Measurements from ENCODE around the gene NDUFA6. TPM values are rescaled to one million over a fixed set of nuclear protein-coding genes. Genes with fewer than 3 reads are reported as not detected.
"Not testable (repeated sequence)": the region's sequence is repeated elsewhere in the genome, so short reads cannot be mapped to it uniquely, and the experiment has no call there.

Gene NDUFA6
- total RNA-seq, 1 experiment from 2014 or later: 119 TPM

GRCh38 chr22:42074132-42074811, 16.3 kb downstream of the NDUFA6 start, which contains the start of gene PHETA2:
TSS of gene PHETA2 (plus strand) at chr22:42074248. CDS start at chr22:42077294, 3,046 bp downstream.
- peaks cover 23% of the 10 kb centered on the region for H3K36me3 Mint-ChIP-seq (ENCODE audit: insufficient read depth, unreplicated experiment)
- ChIA-PET CTCF (no interaction called here), POLR2A (no interaction called here)
- H3K36me3 ChIP-seq (ENCODE audit: control insufficient read depth, insufficient read depth, low read length): peaks cover 1% of the 10 kb centered on the region; the same call in 1 of the 2 replicates
- intact Hi-C loops (cut with micrococcal nuclease; ENCODE audit: unreplicated experiment): loop anchor here (2.0 to 10.0 kb wide), 6 partner anchors 17 to 541 kb away; partner anchors contain the start of genes CENPM, NDUFA6, PMM1 and POLDIP3
- peaks cover 36% of the 10 kb centered on the region for H3K4me1 ChIP-seq
- no peaks in the 10 kb centered on the region for H3K9me3 ChIP-seq
- peak within 1 kb of the TSS; percentile 72 for H3K4me3 Mint-ChIP-seq (ENCODE audit: unreplicated experiment)
- H3K27me3 Mint-ChIP-seq (ENCODE audit: insufficient read depth, unreplicated experiment): no peaks in the 10 kb centered on the region
- peak; percentile 71 to 79 for DNase-seq
- no peaks in the 10 kb centered on the region for H3K27me3 ChIP-seq (replicated peaks; ENCODE audit: control insufficient read depth, insufficient read depth, low read length)
- H3K4me1 Mint-ChIP-seq (ENCODE audit: low read depth, unreplicated experiment): peaks cover 5% of the 10 kb centered on the region
- H3K9me3 Mint-ChIP-seq (ENCODE audit: unreplicated experiment): no peaks in the 10 kb centered on the region
- peak within 1 kb of the TSS; percentile 83 for H3K27ac Mint-ChIP-seq (ENCODE audit: unreplicated experiment)
- BruUV-seq (replicated peaks): no TSS peak
- TF ChIP-seq, protein P1, sequence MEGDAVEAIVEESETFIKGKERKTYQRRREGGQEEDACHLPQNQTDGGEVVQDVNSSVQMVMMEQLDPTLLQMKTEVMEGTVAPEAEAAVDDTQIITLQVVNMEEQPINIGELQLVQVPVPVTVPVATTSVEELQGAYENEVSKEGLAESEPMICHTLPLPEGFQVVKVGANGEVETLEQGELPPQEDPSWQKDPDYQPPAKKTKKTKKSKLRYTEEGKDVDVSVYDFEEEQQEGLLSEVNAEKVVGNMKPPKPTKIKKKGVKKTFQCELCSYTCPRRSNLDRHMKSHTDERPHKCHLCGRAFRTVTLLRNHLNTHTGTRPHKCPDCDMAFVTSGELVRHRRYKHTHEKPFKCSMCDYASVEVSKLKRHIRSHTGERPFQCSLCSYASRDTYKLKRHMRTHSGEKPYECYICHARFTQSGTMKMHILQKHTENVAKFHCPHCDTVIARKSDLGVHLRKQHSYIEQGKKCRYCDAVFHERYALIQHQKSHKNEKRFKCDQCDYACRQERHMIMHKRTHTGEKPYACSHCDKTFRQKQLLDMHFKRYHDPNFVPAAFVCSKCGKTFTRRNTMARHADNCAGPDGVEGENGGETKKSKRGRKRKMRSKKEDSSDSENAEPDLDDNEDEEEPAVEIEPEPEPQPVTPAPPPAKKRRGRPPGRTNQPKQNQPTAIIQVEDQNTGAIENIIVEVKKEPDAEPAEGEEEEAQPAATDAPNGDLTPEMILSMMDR (IDR thresholded peaks at IDR 0.05; ENCODE audit: insufficient read depth in 1 of 2, low read depth in 1 of 2, low read length in 1 of 2, severe bottlenecking in 1 of 2, unreplicated experiment in 1 of 2): peak; percentile 50 to 69
- peak within 1 kb of the TSS; percentile 83 for H3K4me3 ChIP-seq (ENCODE audit: low read depth, low read length)

- Mint-ChIP-seq H3K4me3 (ENCODE audit: unreplicated experiment) (peak overlapping the region; percentile 72), H3K9me3 (ENCODE audit: unreplicated experiment) (no peaks in the 10 kb centered on the region), H3K36me3 (ENCODE audit: insufficient read depth, unreplicated experiment) (peaks cover 17% of the 10 kb centered on the region), H3K27me3 (ENCODE audit: insufficient read depth, unreplicated experiment) (no peaks in the 10 kb centered on the region), H3K27ac (ENCODE audit: unreplicated experiment) (peak overlapping the region; percentile 83), H3K4me1 (ENCODE audit: low read depth, unreplicated experiment) (peaks cover 5% of the 10 kb centered on the region)
- H3K9me3 ChIP-seq: no peaks in the 10 kb centered on the region
- CTCF ChIA-PET: no interaction called here
- no peaks in the 10 kb centered on the region for H3K27me3 ChIP-seq (replicated peaks; ENCODE audit: control insufficient read depth, insufficient read depth, low read length)
- intact Hi-C loops (cut with micrococcal nuclease; ENCODE audit: unreplicated experiment): loop anchor here (2.0 to 10.0 kb wide), 6 partner anchors 17 to 541 kb away; partner anchors contain the start of genes CENPM, NDUFA6, PMM1 and POLDIP3
- no TSS peak for BruUV-seq (replicated peaks)
- H3K4me3 ChIP-seq (ENCODE audit: low read depth, low read length): peak overlapping the region; percentile 83
- no peak for DNase-seq
- H3K4me1 ChIP-seq: peaks cover 30% of the 10 kb centered on the region
- POLR2A ChIA-PET: no interaction called here
- peaks cover 1% of the 10 kb centered on the region; the same call in 1 of the 2 replicates for H3K36me3 ChIP-seq (ENCODE audit: control insufficient read depth, insufficient read depth, low read length)
- TF ChIP-seq, protein P1 (IDR thresholded peaks at IDR 0.05; ENCODE audit: insufficient read depth in 1 of 2, low read depth in 1 of 2, low read length in 1 of 2, severe bottlenecking in 1 of 2, unreplicated experiment in 1 of 2): no peak
Measured at GRCh38 chr22:42073621-42074041, 16.9 kb downstream of the NDUFA6 start.

DNA sequence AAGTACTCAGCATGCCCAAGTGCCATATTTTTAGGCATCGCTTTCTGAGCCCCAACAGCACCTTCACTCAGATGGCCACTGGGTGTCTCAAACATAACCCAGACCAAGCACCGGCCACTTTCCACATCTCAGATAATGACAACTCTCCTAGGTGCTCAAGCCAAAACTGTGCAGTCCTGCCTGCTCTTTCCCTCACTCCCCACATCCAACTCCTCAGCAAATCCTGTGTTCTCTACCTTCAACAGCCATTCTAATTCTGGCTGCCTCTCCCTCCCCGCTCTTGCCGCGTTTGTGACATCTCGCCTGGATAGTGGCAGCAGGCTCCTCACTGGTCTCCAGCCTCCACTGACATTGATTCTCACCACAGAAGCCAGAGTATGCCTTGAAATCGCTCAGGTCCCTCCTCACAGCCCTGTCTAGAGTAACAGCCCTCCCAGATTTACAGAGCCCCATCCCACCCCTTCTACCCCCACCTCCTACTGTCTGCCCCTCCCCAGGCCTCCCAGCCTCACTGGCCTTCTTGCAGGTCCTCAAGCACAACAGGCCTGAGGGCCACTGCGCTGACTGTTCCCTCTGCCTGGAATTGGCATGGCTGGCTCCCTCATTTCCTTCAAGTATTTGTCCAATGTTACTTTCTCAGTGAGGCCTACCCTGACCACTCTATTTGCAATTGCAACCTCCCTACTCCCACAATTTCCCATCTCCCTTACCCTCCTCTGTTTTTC, 17.8 kb downstream of the NDUFA6 start:
- H3K4me1 ChIP-seq: peaks cover 26% of the 10 kb centered on the region
- Mint-ChIP-seq H3K27me3 (ENCODE audit: insufficient read depth, unreplicated experiment) (no peaks in the 10 kb centered on the region), H3K36me3 (ENCODE audit: insufficient read depth, unreplicated experiment) (peaks cover 20% of the 10 kb centered on the region), H3K4me3 (ENCODE audit: unreplicated experiment) (peak overlapping the region; percentile 72), H3K9me3 (ENCODE audit: unreplicated experiment) (no peaks in the 10 kb centered on the region), H3K4me1 (ENCODE audit: low read depth, unreplicated experiment) (peaks cover 5% of the 10 kb centered on the region), H3K27ac (ENCODE audit: unreplicated experiment) (peak overlapping the region; percentile 83)
- TF ChIP-seq, protein P1 (IDR thresholded peaks at IDR 0.05; ENCODE audit: insufficient read depth in 1 of 2, low read depth in 1 of 2, low read length in 1 of 2, severe bottlenecking in 1 of 2, unreplicated experiment in 1 of 2): peak in 1 of 2 experiments; percentile 20
- H3K9me3 ChIP-seq: no peaks in the 10 kb centered on the region
- CTCF ChIA-PET: no interaction called here
- DNase-seq: peak in 1 of 2 experiments; percentile 27
- no peak overlapping the region for H3K4me3 ChIP-seq (ENCODE audit: low read depth, low read length)
- intact Hi-C loops (cut with micrococcal nuclease; ENCODE audit: unreplicated experiment): loop anchor here (5.0 to 10.0 kb wide), 5 partner anchors 105 to 542 kb away; partner anchors contain the start of genes CENPM, PMM1, POLDIP3 and SEPTIN3
- H3K36me3 ChIP-seq (ENCODE audit: control insufficient read depth, insufficient read depth, low read length): peaks cover 1% of the 10 kb centered on the region; the same call in 1 of the 2 replicates
- BruUV-seq (replicated peaks): no TSS peak
- H3K27me3 ChIP-seq (replicated peaks; ENCODE audit: control insufficient read depth, insufficient read depth, low read length): no peaks in the 10 kb centered on the region
- POLR2A ChIA-PET: no interaction called here

DNA sequence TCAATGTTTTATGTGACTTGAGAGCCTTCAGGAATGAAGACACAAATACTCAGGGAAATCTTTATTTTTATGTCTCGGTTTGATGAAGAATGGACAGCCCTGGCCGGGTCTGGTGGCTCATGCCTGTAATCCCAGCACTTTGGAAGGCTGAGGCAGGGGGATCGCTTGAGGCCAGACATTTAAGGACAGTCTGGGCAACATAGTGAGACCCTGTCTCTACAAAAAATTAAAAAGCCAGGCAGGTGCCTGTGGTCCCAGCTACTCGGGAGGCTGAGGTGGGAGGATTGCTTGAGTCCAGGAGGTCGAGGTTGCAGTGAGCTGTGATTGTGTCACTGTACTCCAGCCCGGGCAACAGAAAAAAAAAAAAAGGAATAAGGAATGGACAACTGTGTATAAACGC, 19.1 kb downstream of the NDUFA6 start:
- H3K27me3 Mint-ChIP-seq (ENCODE audit: insufficient read depth, unreplicated experiment); H3K36me3 ChIP-seq (ENCODE audit: control insufficient read depth, insufficient read depth, low read length); H3K4me1 Mint-ChIP-seq (ENCODE audit: low read depth, unreplicated experiment); DNase-seq; H3K9me3 ChIP-seq; BruUV-seq (replicated peaks); H3K27me3 ChIP-seq (replicated peaks; ENCODE audit: control insufficient read depth, insufficient read depth, low read length); H3K9me3 Mint-ChIP-seq (ENCODE audit: unreplicated experiment): not testable (repeated sequence)
- H3K36me3 Mint-ChIP-seq (ENCODE audit: insufficient read depth, unreplicated experiment): peaks cover 17% of the 10 kb centered on the region
- H3K4me1 ChIP-seq: peaks cover 26% of the 10 kb centered on the region
- intact Hi-C loops (cut with micrococcal nuclease; ENCODE audit: unreplicated experiment): loop anchor here (5.0 to 10.0 kb wide), 5 partner anchors 104 to 543 kb away; partner anchors contain the start of genes CENPM, PMM1, POLDIP3 and SEPTIN3
- peak overlapping the region; percentile 92 for H3K4me3 Mint-ChIP-seq (ENCODE audit: unreplicated experiment)
- peak overlapping the region; percentile 89 for H3K27ac Mint-ChIP-seq (ENCODE audit: unreplicated experiment)
- peak overlapping the region; percentile 70 for H3K4me3 ChIP-seq (ENCODE audit: low read depth, low read length)
- CTCF ChIA-PET: interaction anchor here (0.6 to 1.5 kb wide), 4 partner anchors 19 to 146 kb away, joined by 3 to 4 read pairs (median 4); partner anchors contain the start of genes CENPM and NDUFA6
- POLR2A ChIA-PET: interaction anchor here (0.5 to 0.9 kb wide), 4 partner anchors 9 to 125 kb away, joined by 3 to 10 read pairs (median 4); partner anchors contain the start of genes CENPM and WBP2NL

Data from Caco-2 (cell line).